K562 (cell line): ENCODE results near the gene PI4K2A. TPM values are rescaled to one million over a fixed set of nuclear protein-coding genes. Genes with fewer than 3 reads are reported as not detected.

Experiments used
- ATF2 ChIP-seq: sonication (generic); formaldehyde crosslinking; IDR thresholded peaks from 2 replicates; pipeline ENCODE4 v1.8.1; 2022; ENCODE audit warnings: missing genetic modification reagents
- CHD7 ChIP-seq: fragments of 200-600 bp; sonication (generic); IDR thresholded peaks from one replicate; pipeline ENCODE4 v1.6.1; 2012; ENCODE audit warnings: mild to moderate bottlenecking, low read depth, low read length, inconsistent platforms
- CREB1 ChIP-seq, 2 experiments: sonication (generic) in 1 of 2; formaldehyde crosslinking in 1 of 2; IDR thresholded peaks; 2 replicates each; pipeline versions ENCODE4 v1.6.1 to v1.8.0; 2012 to 2022; ENCODE audit warnings: inconsistent platforms in 1 of 2, mild to moderate bottlenecking in 1 of 2, missing genetic modification reagents in 1 of 2, moderate library complexity in 1 of 2
- EP300 ChIP-seq: IDR thresholded peaks from 2 replicates; pipeline ENCODE4 v1.6.1; 2012; ENCODE audit warnings: low read length, improper control_type of control experiment
- FOXK1 ChIP-seq: sonication (generic); formaldehyde crosslinking; IDR thresholded peaks from 2 replicates; pipeline ENCODE4 v1.8.0; 2022; ENCODE audit warnings: missing genetic modification reagents, mild to moderate bottlenecking, borderline replicate concordance
- PML ChIP-seq: IDR thresholded peaks from 2 replicates; pipeline ENCODE4 v1.6.1; 2012; ENCODE audit warnings: low read length, inconsistent platforms
- TRIM28 ChIP-seq: fragments of 450-650 bp; IDR thresholded peaks from 2 replicates; pipeline ENCODE4 v1.6.1; 2017
- ZNF134 ChIP-seq: fragments of 250-450 bp; sonication (Bioruptor Pico); conservative IDR thresholded peaks from 2 replicates; pipeline ENCODE4 v1.4.0; 2020
- ZNF696 ChIP-seq: fragments of 250-450 bp; sonication (Bioruptor Pico); conservative IDR thresholded peaks from 2 replicates; pipeline ENCODE4 v1.4.0; 2020; ENCODE audit warnings: mild to moderate bottlenecking, moderate library complexity
- ZNF740 ChIP-seq, 3 experiments: fragments of 200-800 bp in 1 of 3; sonication (Bioruptor generic) in 1 of 3; sonication (generic) in 1 of 3; formaldehyde crosslinking in 1 of 3; IDR thresholded peaks; 2 replicates each; pipeline versions ENCODE4 v1.6.1 to v1.8.0; 2016 to 2022; ENCODE audit warnings: mild to moderate bottlenecking in 2 of 3, missing compliant biosample characterization in 2 of 3, missing genetic modification characterization in 2 of 3, missing genetic modification reagents in 1 of 3
- polyA plus RNA-seq, 8 experiments: library from polyadenylated mRNA; depleted of rRNA in 4 of 8; stranded (reverse) in 5 of 8; unstranded in 3 of 8; fragments of >200 nt; fragmentation: Nextera tagmentation in 2 of 8; fragmentation: Illumina TruSeq in 1 of 8; extraction: Ambion mirVana in 2 of 8; extraction: Trizol in 1 of 8; gene quantifications; 2 replicates each; pipeline versions ENCODE4 v1.2.1 to v1.2.3, GENCODE V29; 2011 to 2014; ENCODE audit warnings: inconsistent platforms in 1 of 8, missing spikeins in 1 of 8
- total RNA-seq, 7 experiments: library from RNA; depleted of rRNA in 6 of 7; stranded (reverse); fragments of >200 nt in 6 of 7; fragmentation: Illumina TruSeq in 2 of 7; extraction: Trizol in 2 of 7; gene quantifications; 2 replicates each; pipeline versions ENCODE4 v1.2.1 to v1.2.3, GENCODE V29; 2011 to 2021; ENCODE audit warnings: low replicate concordance in 1 of 7

PI4K2A gene
- total and polyA plus RNA-seq, 9 of the 15 experiments (the other 6 are each of a cell fraction or from before 2014, with no cell fraction given): 4.4 to 28.4 (median 16.5) TPM

- no peak for TF ChIP-seq ATF2 (CRISPR knock-in tag)
- TF ChIP-seq CHD7: no peak
- TF ChIP-seq ZNF740 (CRISPR knock-in tag; IDR thresholded peaks at IDR 0.05): no peak
- no peak for TF ChIP-seq ZNF740 (tag; IDR thresholded peaks at IDR 0.05)
- no peak for TF ChIP-seq CREB1 (IDR thresholded peaks at IDR 0.05)
- peak; percentile 32; the same call in 1 of the 2 replicates for TF ChIP-seq CREB1 (CRISPR knock-in tag; IDR thresholded peaks at IDR 0.05)
- TF ChIP-seq TRIM28: no peak
- no peak for TF ChIP-seq ZNF134 (CRISPR knock-in tag)
- TF ChIP-seq FOXK1 (CRISPR knock-in tag): no peak
- TF ChIP-seq ZNF696: no peak
- TF ChIP-seq PML: no peak
- no peak for TF ChIP-seq EP300
Observed at GRCh38 chr10:97632949-97633884, 7.3 kb upstream of the PI4K2A start, which contains the start of gene MORN4 (continued).
